Loucy (cell line): ENCODE measurements around the gene SRSF9.

ENCODE experiments used
- CTCF ChIP-seq: fragments of 200-600 bp; sonication (generic); conservative IDR thresholded peaks from 2 replicates; pipeline ENCODE4 v1.5.1; 2014; ENCODE audit warnings: mild to moderate bottlenecking, antibody characterized with exemption, low read length
- EZH2phosphoT487 ChIP-seq: fragments of 200-600 bp; IDR thresholded peaks from 2 replicates; pipeline ENCODE4 v1.6.1; 2018; ENCODE audit warnings: antibody characterized with exemption, mild to moderate bottlenecking, moderate library complexity, borderline replicate concordance

- TF ChIP-seq CTCF (no peak), EZH2phosphoT487 (no peak)
These were observed 9.9 kb upstream of the SRSF9 start for GRCh38 chr12:120479458-120479857.
